Endothelial cell (in vitro differentiated cells): ENCODE data around the gene MTA1. TPM values are rescaled to one million over a fixed set of nuclear protein-coding genes. Genes with fewer than 3 reads are reported as not detected.

ENCODE experiments used
- DNase-seq: peaks from one replicate; pipeline ENCODE4 v3.0.0; 2021; ENCODE audit warnings: low spot score
- H3K27ac Mint-ChIP-seq: one replicate; pipeline ENCODE4 v1.8.0; 2021; ENCODE audit warnings: mixed read lengths, inconsistent platforms; ENCODE audit not compliant: unreplicated experiment
- H3K27me3 Mint-ChIP-seq: one replicate; pipeline ENCODE4 v1.8.0; 2021; ENCODE audit warnings: mild to moderate bottlenecking, moderate library complexity, mixed read lengths, inconsistent platforms; ENCODE audit not compliant: unreplicated experiment
- H3K36me3 Mint-ChIP-seq: one replicate; pipeline ENCODE4 v1.8.0; 2021; ENCODE audit warnings: mild to moderate bottlenecking, low read depth, mixed read lengths, inconsistent platforms; ENCODE audit not compliant: unreplicated experiment
- H3K4me1 Mint-ChIP-seq: one replicate; pipeline ENCODE4 v1.8.0; 2021; ENCODE audit warnings: mild to moderate bottlenecking, mixed read lengths, inconsistent platforms; ENCODE audit not compliant: unreplicated experiment
- H3K4me3 Mint-ChIP-seq: one replicate; pipeline ENCODE4 v1.8.0; 2021; ENCODE audit warnings: mild to moderate bottlenecking, mixed read lengths, inconsistent platforms; ENCODE audit not compliant: unreplicated experiment
- H3K9me3 Mint-ChIP-seq: one replicate; pipeline ENCODE4 v1.8.0; 2021; ENCODE audit warnings: mixed read lengths, inconsistent platforms; ENCODE audit not compliant: unreplicated experiment
- long read RNA-seq: library from polyadenylated mRNA; unstranded; transcript quantifications from one replicate; pipeline ENCODE4 v2.0.0, GENCODE V29; 2020; ENCODE audit not compliant: unreplicated experiment
- total RNA-seq: library from RNA; stranded (reverse); fragmentation: NEBNext Ultra II Directional; extraction: Animal tissue kit (Norgen Biotek cat#: 25700); gene quantifications from one replicate; pipeline ENCODE4 v1.2.1, GENCODE V29; 2021; ENCODE audit not compliant: unreplicated experiment
- TF ChIP-seq, protein P1 (sequence below): fragments of 200-600 bp; sonication (generic); IDR thresholded peaks from one replicate; pipeline ENCODE4 v1.5.0; 2021; ENCODE audit warnings: antibody characterized with exemption; ENCODE audit not compliant: unreplicated experiment

The MTA1 gene
- 150 TPM for total RNA-seq
- long read RNA-seq, partial matches to known transcripts, result 0 of 7 reads
- long read RNA-seq, other reads (novel, unspliced or antisense), result 1 of 7 reads

DNA sequence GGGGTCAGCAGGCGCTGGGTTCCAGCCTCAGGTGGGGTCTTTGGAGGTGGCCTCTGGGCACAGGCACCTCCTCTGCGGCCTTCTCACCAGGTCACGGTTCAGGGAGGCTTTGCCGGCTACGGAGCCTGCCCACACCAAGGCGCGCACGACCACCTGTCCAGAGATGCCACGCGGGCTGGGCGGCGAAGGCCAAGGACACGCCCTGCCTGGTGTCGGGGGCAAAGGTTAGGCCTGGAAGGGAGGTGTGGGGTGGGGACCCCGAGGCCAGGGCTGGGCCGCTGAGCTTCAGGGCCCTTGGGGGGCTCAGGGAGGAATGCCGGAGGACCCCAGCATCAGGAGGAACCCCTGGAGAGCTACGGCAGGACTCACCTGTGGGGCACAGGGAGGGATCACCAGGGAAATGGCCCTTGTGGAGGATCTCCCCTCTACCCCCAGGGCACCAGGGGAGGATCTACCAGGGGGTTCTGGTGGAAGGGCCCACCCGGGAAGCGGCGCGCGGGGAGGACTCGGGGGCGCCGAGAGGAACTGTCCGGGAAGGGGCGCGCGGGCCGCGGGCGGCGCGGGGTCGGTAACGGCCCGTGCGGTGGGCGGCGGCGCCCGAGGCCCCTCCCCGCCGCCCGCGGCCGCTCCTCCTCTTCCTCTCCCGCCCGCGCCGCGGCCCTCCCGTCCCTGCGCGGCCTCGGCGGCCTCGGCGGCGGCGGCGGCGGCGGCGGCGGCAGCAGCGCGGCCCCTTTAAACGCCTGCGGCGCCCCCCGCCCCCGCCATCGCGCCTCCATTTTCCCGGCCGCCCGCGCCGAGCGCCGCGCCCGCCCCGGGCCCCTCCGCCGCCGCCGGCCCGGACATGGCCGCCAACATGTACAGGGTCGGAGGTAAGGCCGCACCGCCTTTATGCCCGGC lies at the start of gene MTA1:
Gene MTA1, plus strand, starts transcription at position 633 of the 897 bp plus-strand sequence. Its CDS starts 209 bp downstream, at position 842.
- TF ChIP-seq, protein P1, sequence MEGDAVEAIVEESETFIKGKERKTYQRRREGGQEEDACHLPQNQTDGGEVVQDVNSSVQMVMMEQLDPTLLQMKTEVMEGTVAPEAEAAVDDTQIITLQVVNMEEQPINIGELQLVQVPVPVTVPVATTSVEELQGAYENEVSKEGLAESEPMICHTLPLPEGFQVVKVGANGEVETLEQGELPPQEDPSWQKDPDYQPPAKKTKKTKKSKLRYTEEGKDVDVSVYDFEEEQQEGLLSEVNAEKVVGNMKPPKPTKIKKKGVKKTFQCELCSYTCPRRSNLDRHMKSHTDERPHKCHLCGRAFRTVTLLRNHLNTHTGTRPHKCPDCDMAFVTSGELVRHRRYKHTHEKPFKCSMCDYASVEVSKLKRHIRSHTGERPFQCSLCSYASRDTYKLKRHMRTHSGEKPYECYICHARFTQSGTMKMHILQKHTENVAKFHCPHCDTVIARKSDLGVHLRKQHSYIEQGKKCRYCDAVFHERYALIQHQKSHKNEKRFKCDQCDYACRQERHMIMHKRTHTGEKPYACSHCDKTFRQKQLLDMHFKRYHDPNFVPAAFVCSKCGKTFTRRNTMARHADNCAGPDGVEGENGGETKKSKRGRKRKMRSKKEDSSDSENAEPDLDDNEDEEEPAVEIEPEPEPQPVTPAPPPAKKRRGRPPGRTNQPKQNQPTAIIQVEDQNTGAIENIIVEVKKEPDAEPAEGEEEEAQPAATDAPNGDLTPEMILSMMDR, result no peak
- Mint-ChIP-seq H3K27me3 (peaks cover 16% of the 10 kb centered on the region), H3K27ac (no peak within 1 kb of the TSS), H3K4me3 (peak within 1 kb of the TSS; percentile 95), H3K4me1 (peaks cover 11% of the 10 kb centered on the region), H3K9me3 (no peaks in the 10 kb centered on the region), H3K36me3 (no peaks in the 10 kb centered on the region)
- DNase-seq, result no peak

DNA sequence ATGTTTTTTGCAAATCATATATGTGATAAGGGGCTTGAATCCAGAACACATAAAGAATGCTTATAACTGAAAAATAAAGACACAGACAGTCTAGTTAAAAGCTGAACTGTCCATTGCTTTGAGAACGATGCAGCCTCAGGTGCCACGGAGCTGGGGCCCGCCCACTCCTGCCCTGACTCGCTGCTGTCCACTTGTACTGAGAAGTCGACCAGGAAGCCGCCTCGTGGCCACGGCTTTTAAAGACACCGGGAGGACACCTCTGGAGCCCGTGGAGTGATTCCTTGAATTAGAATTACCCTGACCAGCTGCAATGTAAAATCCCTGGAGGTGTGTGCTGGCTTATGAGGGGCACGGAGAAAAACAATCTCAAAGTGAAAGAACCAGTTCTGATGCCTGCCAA lies 45.2 kb upstream of the MTA1 start:
- peaks cover 15% of the 10 kb centered on the region for H3K27me3 Mint-ChIP-seq
- TF ChIP-seq, protein P1, result no peak
- H3K27ac Mint-ChIP-seq, result no peak overlapping the region
- peaks cover 33% of the 10 kb centered on the region for H3K36me3 Mint-ChIP-seq
- no peaks in the 10 kb centered on the region for H3K9me3 Mint-ChIP-seq
- H3K4me1 Mint-ChIP-seq, result peaks cover 10% of the 10 kb centered on the region
- DNase-seq, result no peak
- H3K4me3 Mint-ChIP-seq, result no peak overlapping the region

DNA sequence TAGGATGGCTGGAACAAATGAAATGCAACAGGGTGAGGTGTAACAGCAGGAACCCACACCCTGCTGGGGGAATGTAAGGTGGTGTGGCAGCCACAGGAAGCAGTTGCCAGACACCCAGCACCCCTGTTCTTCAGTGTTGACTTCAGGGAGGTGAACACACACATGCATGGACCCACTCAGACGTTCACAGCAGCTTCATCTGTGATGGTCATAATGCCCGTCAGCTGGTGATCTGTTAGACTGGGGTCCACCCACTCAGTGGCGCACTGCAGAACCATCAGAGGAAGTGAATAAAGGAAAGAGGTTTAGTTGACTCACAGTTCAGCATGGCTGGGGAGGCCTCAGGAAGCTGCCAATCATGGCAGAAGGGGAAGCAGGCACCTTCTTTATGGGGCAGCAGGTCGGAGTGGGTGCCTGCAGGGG lies 44.0 kb upstream of the MTA1 start:
- DNase-seq, result no peak
- TF ChIP-seq, protein P1, result no peak
- H3K4me1 Mint-ChIP-seq, result peaks cover 10% of the 10 kb centered on the region
- peaks cover 15% of the 10 kb centered on the region for H3K27me3 Mint-ChIP-seq
- peaks cover 28% of the 10 kb centered on the region for H3K36me3 Mint-ChIP-seq
- no peaks in the 10 kb centered on the region for H3K9me3 Mint-ChIP-seq
- no peak overlapping the region for H3K27ac Mint-ChIP-seq
- peak overlapping the region; percentile 43 for H3K4me3 Mint-ChIP-seq

DNA sequence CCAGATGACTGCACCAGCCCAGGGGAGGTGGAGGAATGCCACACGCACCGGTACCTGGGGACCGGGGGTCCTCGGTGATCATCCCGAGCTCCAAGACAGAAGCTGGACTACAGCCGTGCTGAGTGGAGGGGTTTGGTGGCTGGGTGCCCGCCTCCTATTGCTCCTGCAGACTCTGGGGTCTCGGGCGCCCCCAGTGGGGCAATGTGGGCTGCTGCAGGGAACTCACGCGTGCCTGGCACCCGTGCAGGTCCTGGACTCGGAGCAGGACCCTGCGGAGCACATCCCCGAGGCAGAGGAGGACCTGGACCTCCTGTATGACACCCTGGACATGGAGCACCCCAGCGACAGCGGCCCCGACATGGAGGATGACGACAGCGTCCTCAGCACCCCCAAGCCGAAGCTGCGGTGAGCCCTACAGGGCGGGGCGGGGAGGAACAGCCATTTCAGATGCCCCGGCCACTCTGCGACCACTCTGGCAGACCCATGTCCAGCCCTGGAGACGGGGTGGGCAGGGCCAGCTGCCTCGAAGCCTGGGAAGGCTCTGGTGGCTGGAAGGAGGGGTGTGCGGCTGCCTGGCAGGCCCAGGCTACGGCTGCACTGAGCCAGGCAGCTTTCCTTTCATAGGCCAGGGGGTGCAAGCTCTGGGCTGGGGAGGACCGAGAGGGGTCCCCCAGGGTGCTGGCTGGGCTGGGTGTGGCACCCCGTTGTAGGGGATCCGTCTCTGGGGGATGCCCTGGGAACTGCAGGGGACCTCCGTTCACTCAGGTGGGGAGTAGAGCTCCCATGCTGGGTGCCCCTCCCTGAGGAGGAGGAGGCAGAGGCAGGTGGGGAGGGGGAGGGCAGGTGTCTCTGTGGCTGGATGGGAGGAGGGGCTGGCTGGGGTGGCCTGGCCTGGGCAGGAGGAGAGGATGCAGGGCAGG lies 42.8 kb upstream of the MTA1 start:
- Mint-ChIP-seq H3K9me3 (no peaks in the 10 kb centered on the region), H3K4me3 (no peak overlapping the region), H3K27ac (no peak overlapping the region), H3K27me3 (peaks cover 15% of the 10 kb centered on the region), H3K36me3 (peaks cover 28% of the 10 kb centered on the region), H3K4me1 (peaks cover 10% of the 10 kb centered on the region)
- TF ChIP-seq, protein P1, result no peak
- no peak for DNase-seq
